ENCODE measurements around the gene CYTH1. TPM values are rescaled to one million over a fixed set of nuclear protein-coding genes. Genes with fewer than 3 reads are reported as not detected.
A peak's percentile ranks its signal among the peaks of the same experiment; 100 is the strongest.

The CYTH1 gene
- polyA plus RNA-seq, 2 of the 4 experiments (the other 2 are of a cell fraction): 38.5 to 46.2 TPM

DNA sequence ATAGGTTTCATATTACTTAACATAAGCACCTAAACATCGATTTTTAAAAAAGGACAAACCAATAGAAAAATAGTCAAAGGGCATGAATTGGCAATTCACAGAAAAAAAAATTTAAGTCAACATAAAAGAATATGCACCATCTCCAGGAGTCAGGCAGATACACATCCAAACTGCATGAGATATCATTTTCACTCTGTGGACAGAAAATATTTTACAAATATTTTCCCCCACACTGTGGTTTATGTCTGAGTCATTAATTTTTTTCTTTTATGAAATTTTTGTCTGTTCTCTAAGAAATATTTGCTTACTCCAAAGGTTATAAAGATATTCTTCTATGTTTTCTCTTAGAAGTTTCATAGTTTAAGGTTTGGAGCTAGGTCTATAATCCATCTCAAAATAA lies 130.5 kb downstream of the CYTH1 start:
- no peak for TF ChIP-seq HOXA7 (CRISPR knock-in tag; IDR thresholded peaks at IDR 0.05)
- peak; percentile 8 for TF ChIP-seq MAFK (IDR thresholded peaks at IDR 0.05; ENCODE audit: partially characterized antibody)
- no peak for DNase-seq (ENCODE audit: low read depth in 1 of 2, low spot score in 1 of 2)
- no peak for FAIRE-seq
- Histone ChIP-seq H3K4me3 (no peak overlapping the region), H3K4me1 (peaks cover 29% of the 10 kb centered on the region), H3K27ac (peak overlapping the region in 1 of 2 experiments; percentile 56; a peak in 2 of 6 replicates), H3K4me2 (no peak overlapping the region), H3K9me3 (peaks cover 2% of the 10 kb centered on the region; the same call in 2 of the 3 replicates)
- no peak for ATAC-seq
- ChIA-PET POLR2A (no interaction called here), CTCF (interaction anchor here (1.3 to 2.1 kb wide), 2 partner anchors 47 to 155 kb away, joined by 3 to 6 read pairs; no protein-coding TSS in a partner anchor)
- WGBS (ENCODE audit: missing lambda C conversion rate): 43% methylated on average over 1 of the region's 1 CpG

GRCh38 chr17:78650093-78650715 lies 131.9 kb downstream of the CYTH1 start:
- Histone ChIP-seq H3K4me1 (peaks cover 39% of the 10 kb centered on the region), H3K27ac (peak overlapping the region; percentile 14 to 54; a peak in 4 of 6 replicates), H3K4me3 (no peak overlapping the region), H3K4me2 (peak overlapping the region; percentile 12), H3K9me3 (peaks cover 2% of the 10 kb centered on the region; the same call in 2 of the 3 replicates)
- no peak for FAIRE-seq
- DNase-seq (ENCODE audit: low read depth in 1 of 2, low spot score in 1 of 2): peak in 1 of 2 experiments; percentile 37
- TF ChIP-seq MAX (IDR thresholded peaks at IDR 0.05) (no peak), EP300 (IDR thresholded peaks at IDR 0.05) (no peak), CBX8 (IDR thresholded peaks at IDR 0.05) (no peak), RFX5 (IDR thresholded peaks at IDR 0.05) (no peak), PHF8 (IDR thresholded peaks at IDR 0.05; ENCODE audit: borderline replicate concordance, low read depth) (no peak), EHMT2 (IDR thresholded peaks at IDR 0.05; ENCODE audit: low read depth) (no peak), ZFP36 (IDR thresholded peaks at IDR 0.05; ENCODE audit: borderline replicate concordance, partially characterized antibody) (no peak), JUN (IDR thresholded peaks at IDR 0.05) (no peak), TFCP2L1 (CRISPR knock-in tag; IDR thresholded peaks at IDR 0.05) (no peak), ATOH8 (CRISPR knock-in tag; IDR thresholded peaks at IDR 0.05; ENCODE audit: low read depth) (no peak)
- no peak; a peak in 1 of 6 replicates for ATAC-seq
- ChIA-PET POLR2A (no interaction called here), CTCF (interaction anchor here (1.0 to 2.1 kb wide), 5 partner anchors 14 to 45 kb away, joined by 3 to 6 read pairs (median 4); no protein-coding TSS in a partner anchor)
- 51% methylated on average over 11 of the region's 11 CpGs for WGBS (ENCODE audit: missing lambda C conversion rate)

- TF ChIP-seq MAFK (IDR thresholded peaks at IDR 0.05; ENCODE audit: partially characterized antibody): peak; percentile 53
- TF ChIP-seq POLR2AphosphoS2 (conservative IDR thresholded peaks at IDR 0.05; ENCODE audit: low read length): no peak
- FAIRE-seq: no peak
- CTCF ChIA-PET: interaction anchor here (1.2 to 1.4 kb wide), 4 partner anchors 42 to 60 kb away, joined by 3 to 4 read pairs (median 3); no protein-coding TSS in a partner anchor
Measured at GRCh38 chr17:78648293-78648692, 133.8 kb downstream of the CYTH1 start.

GRCh38 chr17:78647032-78647431 lies 135.0 kb downstream of the CYTH1 start:
- peak overlapping the region in 1 of 2 experiments; percentile 80; a peak in 2 of 6 replicates for H3K27ac ChIP-seq
- ATAC-seq (no peak), FAIRE-seq (no peak), DNase-seq (ENCODE audit: low read depth in 1 of 2, low spot score in 1 of 2) (no peak)
- ChIA-PET POLR2A (no interaction called here), CTCF (interaction anchor here (1.2 to 1.4 kb wide), 2 partner anchors 42 to 87 kb away, joined by 4 read pairs; no protein-coding TSS in a partner anchor)
- H3K9me3 ChIP-seq: peaks cover 2% of the 10 kb centered on the region; the same call in 2 of the 3 replicates
- 92% methylated on average over 8 of the region's 8 CpGs for WGBS (ENCODE audit: missing lambda C conversion rate)
- TF ChIP-seq BCL3 (IDR thresholded peaks at IDR 0.05) (no peak), ZNF302 (CRISPR knock-in tag; IDR thresholded peaks at IDR 0.05) (no peak), KDM5A (IDR thresholded peaks at IDR 0.05) (no peak), CHD2 (IDR thresholded peaks at IDR 0.05; ENCODE audit: low read length, partially characterized antibody) (no peak), HOXB13 (CRISPR knock-in tag; IDR thresholded peaks at IDR 0.05; ENCODE audit: low read depth) (no peak), HES2 (IDR thresholded peaks at IDR 0.05) (no peak), POLR2AphosphoS2 (conservative IDR thresholded peaks at IDR 0.05; ENCODE audit: low read length) (no peak), SREBF2 (IDR thresholded peaks at IDR 0.05) (no peak), ATOH8 (CRISPR knock-in tag; IDR thresholded peaks at IDR 0.05; ENCODE audit: low read depth) (no peak), ZSCAN20 (CRISPR knock-in tag; IDR thresholded peaks at IDR 0.05) (no peak), HDAC2 (IDR thresholded peaks at IDR 0.05) (no peak)
- TF ChIP-seq, protein P1, sequence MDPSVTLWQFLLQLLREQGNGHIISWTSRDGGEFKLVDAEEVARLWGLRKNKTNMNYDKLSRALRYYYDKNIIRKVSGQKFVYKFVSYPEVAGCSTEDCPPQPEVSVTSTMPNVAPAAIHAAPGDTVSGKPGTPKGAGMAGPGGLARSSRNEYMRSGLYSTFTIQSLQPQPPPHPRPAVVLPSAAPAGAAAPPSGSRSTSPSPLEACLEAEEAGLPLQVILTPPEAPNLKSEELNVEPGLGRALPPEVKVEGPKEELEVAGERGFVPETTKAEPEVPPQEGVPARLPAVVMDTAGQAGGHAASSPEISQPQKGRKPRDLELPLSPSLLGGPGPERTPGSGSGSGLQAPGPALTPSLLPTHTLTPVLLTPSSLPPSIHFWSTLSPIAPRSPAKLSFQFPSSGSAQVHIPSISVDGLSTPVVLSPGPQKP (IDR thresholded peaks at IDR 0.05; ENCODE audit: low read depth, low read length): no peak
- H3K4me3 ChIP-seq: no peak overlapping the region
- H3K4me2 ChIP-seq: no peak overlapping the region
- peaks cover 30% of the 10 kb centered on the region for H3K4me1 ChIP-seq

More at GRCh38 chr17:78648293-78648692, 133.8 kb downstream of the CYTH1 start:
- no peak for ATAC-seq
- no peak for DNase-seq (ENCODE audit: low read depth in 1 of 2, low spot score in 1 of 2)
- POLR2A ChIA-PET: no interaction called here
- Histone ChIP-seq H3K27ac (peak overlapping the region in 1 of 2 experiments; percentile 60; a peak in 1 of 6 replicates), H3K4me3 (no peak overlapping the region), H3K4me2 (no peak overlapping the region), H3K9me3 (peaks cover 2% of the 10 kb centered on the region; the same call in 2 of the 3 replicates), H3K4me1 (peaks cover 33% of the 10 kb centered on the region)
- whole genome bisulfite sequencing (ENCODE audit: missing lambda C conversion rate): 73% methylated on average over 5 of the region's 5 CpGs
